Breast epithelium (tissue), 4 donors: ENCODE results near the gene UMPS. TPM values are rescaled to one million over a fixed set of nuclear protein-coding genes. Genes with fewer than 3 reads are reported as not detected.

Source experiments
- DNase-seq, 2 donors: peaks; one replicate each; pipeline ENCODE4 v3.0.0-alpha.2; 2019; ENCODE audit warnings: low spot score in 2 of 2
- H3K27ac ChIP-seq, 2 donors: fragments of 200-600 bp; sonication (generic) in 1 of 2; one replicate each; pipeline ENCODE4 v1.5.1; 2016 to 2019; ENCODE audit warnings: mild to moderate bottlenecking in 1 of 2
- H3K27me3 ChIP-seq, 2 donors: fragments of 200-600 bp; sonication (generic) in 1 of 2; one replicate each; pipeline versions ENCODE4 v1.5.1 to v1.6.0; 2017 to 2019; ENCODE audit warnings: control low read depth in 1 of 2, mild to moderate bottlenecking in 1 of 2
- H3K36me3 ChIP-seq: fragments of 200-600 bp; one replicate; pipeline ENCODE4 v1.5.1; 2019
- H3K4me1 ChIP-seq, 2 donors: fragments of 200-600 bp; sonication (generic); one replicate each; pipeline ENCODE4 v1.5.1; 2016 to 2019; ENCODE audit warnings: control low read depth in 1 of 2
- H3K4me3 ChIP-seq, 3 donors: fragments of 200-600 bp; sonication (generic); 1 replicate in 2 of 3; 2 replicates in 1 of 3; pipeline ENCODE4 v1.5.1; 2016 to 2019; ENCODE audit warnings: mild to moderate bottlenecking in 3 of 3, moderate library complexity in 2 of 3
- H3K9me3 ChIP-seq, 2 donors: fragments of 200-600 bp; sonication (generic) in 1 of 2; one replicate each; pipeline ENCODE4 v1.5.1; 2016 to 2019; ENCODE audit warnings: control low read depth in 1 of 2
- CTCF ChIP-seq, 3 donors: fragments of 450-650 bp; IDR thresholded peaks; one replicate each; pipeline ENCODE4 v1.5.1; 2016 to 2017; ENCODE audit warnings: antibody characterized with exemption in 3 of 3, mild to moderate bottlenecking in 3 of 3, moderate library complexity in 3 of 3
- POLR2A ChIP-seq: fragments of 450-650 bp; IDR thresholded peaks from one replicate; pipeline ENCODE4 v1.6.1; 2016; ENCODE audit warnings: antibody characterized with exemption, mild to moderate bottlenecking, moderate library complexity
- POLR2AphosphoS5 ChIP-seq, 3 donors: sonication (generic); formaldehyde crosslinking; IDR thresholded peaks; one replicate each; pipeline ENCODE4 v1.6.1; 2017; ENCODE audit warnings: antibody characterized with exemption in 3 of 3
- intact Hi-C: fragments of 100-400 bp; cut with DNase I; formaldehyde crosslinking; loops from one replicate; pipeline ENCODE4 v1.15.1; 2023; ENCODE audit warnings: low total_unique reads
- total RNA-seq, 3 donors: library from RNA; depleted of rRNA; stranded (reverse); fragments of >200 nt; gene quantifications; one replicate each; pipeline ENCODE4 v1.1.0, GENCODE V29; 2016

UMPS gene
- total RNA-seq, 3 donors from 2014 or later: 18.4 to 34.1 (median 28.0) TPM

DNA sequence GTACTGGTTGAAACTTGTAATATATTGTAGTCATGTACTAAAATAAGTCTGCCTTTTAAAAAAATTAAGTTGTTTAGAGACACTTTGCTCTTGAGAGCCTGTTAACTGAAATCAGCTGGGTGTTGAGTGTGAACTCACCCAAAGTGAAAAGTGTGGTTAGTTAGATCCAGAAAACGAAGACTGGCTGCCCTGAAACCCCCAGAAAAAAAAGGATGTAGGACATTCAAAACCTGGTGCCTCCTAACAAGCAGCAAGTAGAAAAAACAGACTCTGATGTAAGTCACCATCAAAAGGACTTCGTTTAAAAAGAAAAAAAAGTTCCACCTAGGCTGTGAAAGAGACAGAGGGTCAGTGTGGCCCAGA, 40.8 kb downstream of the UMPS start:
- H3K4me1 ChIP-seq: peaks cover 7 to 9% of the 10 kb centered on the region in 2 donors
- H3K27ac ChIP-seq: no peak overlapping the region
- no peak for TF ChIP-seq CTCF (IDR thresholded peaks at IDR 0.05)
- TF ChIP-seq POLR2A: no peak
- no peak for TF ChIP-seq POLR2AphosphoS5 (IDR thresholded peaks at IDR 0.05)
- intact Hi-C loops: no loop called here
- H3K27me3 ChIP-seq: no peaks in the 10 kb centered on the region
- H3K36me3 ChIP-seq: no peaks in the 10 kb centered on the region
- no peak for DNase-seq
- no peak overlapping the region for H3K4me3 ChIP-seq
- H3K9me3 ChIP-seq: no peaks in the 10 kb centered on the region

- no peaks in the 10 kb centered on the region for H3K27me3 ChIP-seq
- H3K36me3 ChIP-seq: no peaks in the 10 kb centered on the region
- DNase-seq: no peak
- H3K4me1 ChIP-seq: peaks cover 7 to 9% of the 10 kb centered on the region in 2 donors
- intact Hi-C loops: no loop called here
- H3K27ac ChIP-seq: peak overlapping the region in 1 of 2 donors; percentile 25
- TF ChIP-seq POLR2AphosphoS5 (IDR thresholded peaks at IDR 0.05) (peak in 1 of 3 donors; percentile 63), POLR2A (no peak)
- H3K9me3 ChIP-seq: no peaks in the 10 kb centered on the region
- no peak overlapping the region for H3K4me3 ChIP-seq
Observed at GRCh38 chr3:124772081-124772831, 42.0 kb downstream of the UMPS start.

- intact Hi-C loops: no loop called here
- TF ChIP-seq POLR2A (no peak), POLR2AphosphoS5 (IDR thresholded peaks at IDR 0.05) (no peak), CTCF (IDR thresholded peaks at IDR 0.05) (no peak)
- Histone ChIP-seq H3K4me1 (peaks cover 7 to 9% of the 10 kb centered on the region in 2 donors), H3K27me3 (no peaks in the 10 kb centered on the region), H3K27ac (peak overlapping the region; percentile 48 to 50), H3K4me3 (no peak overlapping the region), H3K36me3 (no peaks in the 10 kb centered on the region), H3K9me3 (no peaks in the 10 kb centered on the region)
- DNase-seq: no peak
Observed at GRCh38 chr3:124773351-124774326, 43.4 kb downstream of the UMPS start.

GRCh38 chr3:124774327-124774718, 44.1 kb downstream of the UMPS start:
- Histone ChIP-seq H3K36me3 (no peaks in the 10 kb centered on the region), H3K4me1 (peaks cover 10 to 12% of the 10 kb centered on the region in 2 donors), H3K4me3 (no peak overlapping the region), H3K27ac (peak overlapping the region; percentile 41 to 48), H3K9me3 (no peaks in the 10 kb centered on the region), H3K27me3 (no peaks in the 10 kb centered on the region)
- DNase-seq: peak in 1 of 2 donors; percentile 72
- TF ChIP-seq POLR2A: no peak
- peak in 2 of 3 donors; percentile 50 to 59 for TF ChIP-seq POLR2AphosphoS5 (IDR thresholded peaks at IDR 0.05)
- intact Hi-C loops: no loop called here

DNA sequence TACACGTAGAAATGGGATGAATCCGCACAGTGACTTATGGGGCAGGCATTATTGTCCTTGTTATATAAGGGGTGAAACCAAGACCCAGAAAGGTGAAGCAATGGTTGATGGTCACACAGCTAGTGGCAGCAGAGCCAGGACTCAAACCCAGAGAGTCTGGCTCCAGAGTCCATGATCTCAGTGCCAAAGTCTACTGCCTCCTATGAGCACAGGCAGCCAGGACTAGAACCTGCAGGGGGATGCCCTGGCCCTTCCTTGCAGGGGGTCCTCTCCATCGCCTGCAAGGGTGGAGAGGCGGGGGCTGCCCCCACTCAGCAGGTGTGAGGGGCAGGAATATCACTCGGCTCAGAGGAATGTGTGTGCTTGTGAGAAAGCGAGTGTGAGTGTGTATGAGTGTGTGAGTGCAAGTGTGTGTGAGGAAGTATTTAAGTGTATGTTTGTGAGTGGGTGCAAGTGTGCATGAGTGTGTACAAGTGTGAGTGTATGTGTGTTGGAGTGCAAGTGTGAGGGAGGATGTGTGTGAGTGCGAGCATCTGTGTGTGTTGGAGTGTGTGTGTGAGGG, 44.7 kb downstream of the UMPS start:
- peak overlapping the region; percentile 41 to 48 for H3K27ac ChIP-seq
- TF ChIP-seq POLR2AphosphoS5 (IDR thresholded peaks at IDR 0.05) (no peak), POLR2A (no peak), CTCF (IDR thresholded peaks at IDR 0.05) (no peak)
- no peak overlapping the region for H3K4me3 ChIP-seq
- H3K36me3 ChIP-seq: no peaks in the 10 kb centered on the region
- no peaks in the 10 kb centered on the region for H3K27me3 ChIP-seq
- no peak for DNase-seq
- intact Hi-C loops: no loop called here
- no peaks in the 10 kb centered on the region for H3K9me3 ChIP-seq
- peaks cover 14 to 18% of the 10 kb centered on the region in 2 donors for H3K4me1 ChIP-seq
